GM12873 (cell line): ENCODE measurements around the gene ERAL1.

Experiments
- CTCF ChIP-seq: IDR thresholded peaks from 2 replicates; pipeline ENCODE4 v1.5.1; 2012; ENCODE audit warnings: low read depth, mild to moderate bottlenecking, moderate library complexity, low read length, control low read depth; ENCODE audit not compliant: insufficient read depth; ENCODE audit errors: missing control alignments

The ERAL1 gene

GRCh38 chr17:28882154-28882895 is 27.5 kb downstream of the ERAL1 start:
- no peak for TF ChIP-seq CTCF

GRCh38 chr17:28883967-28884702 is 29.3 kb downstream of the ERAL1 start:
- TF ChIP-seq CTCF = no peak

GRCh38 chr17:28885363-28885762 is 30.5 kb downstream of the ERAL1 start:
- TF ChIP-seq CTCF = no peak

- no peak for TF ChIP-seq CTCF
These were observed 31.1 kb downstream of the ERAL1 start for GRCh38 chr17:28885951-28886350.

GRCh38 chr17:28887871-28888471 is 33.2 kb downstream of the ERAL1 start:
- no peak for TF ChIP-seq CTCF

- TF ChIP-seq CTCF = no peak
These were observed 34.0 kb downstream of the ERAL1 start for GRCh38 chr17:28888832-28889231.

GRCh38 chr17:28889996-28890395 is 35.2 kb downstream of the ERAL1 start:
- no peak for TF ChIP-seq CTCF
